Gastrocnemius medialis (tissue), 4 donors: ENCODE measurements around the gene ITFG1.

Source experiments
- POLR2A ChIP-seq, 2 donors: fragments of 450-650 bp; IDR thresholded peaks; one replicate each; pipeline ENCODE4 v1.6.1; 2017; ENCODE audit warnings: antibody characterized with exemption in 2 of 2, mild to moderate bottlenecking in 2 of 2, moderate library complexity in 2 of 2
- TF ChIP-seq, protein P1 (sequence below), 5 experiments: fragments of 450-650 bp in 3 of 5; fragments of 200-600 bp in 2 of 5; sonication (generic) in 2 of 5; IDR thresholded peaks in 4 of 5; conservative IDR thresholded peaks in 1 of 5; 1 replicate in 4 of 5; 2 replicates in 1 of 5; pipeline ENCODE4 v1.5.1; 2016 to 2019; ENCODE audit warnings: antibody characterized with exemption in 5 of 5, mild to moderate bottlenecking in 3 of 5, moderate library complexity in 3 of 5

DNA sequence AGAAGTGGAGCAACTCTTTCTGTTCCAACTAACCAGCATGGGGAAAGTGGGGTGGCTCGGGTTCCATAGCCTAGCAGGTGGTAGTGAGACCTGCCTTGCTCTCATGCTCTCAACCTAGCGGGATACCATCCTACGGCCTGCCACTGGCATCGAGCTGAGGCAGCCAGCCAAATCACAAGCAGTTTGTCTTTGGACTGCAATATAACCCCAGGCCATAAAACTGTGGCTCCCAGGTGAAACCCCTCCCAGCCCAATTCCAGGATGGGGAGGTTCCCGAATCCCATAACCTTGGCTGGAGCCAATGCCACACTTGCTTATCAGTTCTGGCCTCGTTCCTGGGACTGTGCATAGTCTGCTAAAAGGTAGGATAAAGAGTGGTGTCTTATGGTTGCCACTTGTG lies 161.3 kb downstream of the ITFG1 start:
- TF ChIP-seq, protein P1, sequence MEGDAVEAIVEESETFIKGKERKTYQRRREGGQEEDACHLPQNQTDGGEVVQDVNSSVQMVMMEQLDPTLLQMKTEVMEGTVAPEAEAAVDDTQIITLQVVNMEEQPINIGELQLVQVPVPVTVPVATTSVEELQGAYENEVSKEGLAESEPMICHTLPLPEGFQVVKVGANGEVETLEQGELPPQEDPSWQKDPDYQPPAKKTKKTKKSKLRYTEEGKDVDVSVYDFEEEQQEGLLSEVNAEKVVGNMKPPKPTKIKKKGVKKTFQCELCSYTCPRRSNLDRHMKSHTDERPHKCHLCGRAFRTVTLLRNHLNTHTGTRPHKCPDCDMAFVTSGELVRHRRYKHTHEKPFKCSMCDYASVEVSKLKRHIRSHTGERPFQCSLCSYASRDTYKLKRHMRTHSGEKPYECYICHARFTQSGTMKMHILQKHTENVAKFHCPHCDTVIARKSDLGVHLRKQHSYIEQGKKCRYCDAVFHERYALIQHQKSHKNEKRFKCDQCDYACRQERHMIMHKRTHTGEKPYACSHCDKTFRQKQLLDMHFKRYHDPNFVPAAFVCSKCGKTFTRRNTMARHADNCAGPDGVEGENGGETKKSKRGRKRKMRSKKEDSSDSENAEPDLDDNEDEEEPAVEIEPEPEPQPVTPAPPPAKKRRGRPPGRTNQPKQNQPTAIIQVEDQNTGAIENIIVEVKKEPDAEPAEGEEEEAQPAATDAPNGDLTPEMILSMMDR (IDR thresholded peaks at IDR 0.05 in 4 of 5, conservative IDR thresholded peaks at IDR 0.05 in 1 of 5) = no peak
- TF ChIP-seq POLR2A (IDR thresholded peaks at IDR 0.05) = no peak
